ENCODE measurements around the gene SHPK.

Gene SHPK

GRCh38 chr17:3626831-3627768 is 8.9 kb downstream of the SHPK start:
- H3K4me3 ChIP-seq (ENCODE audit: low read depth, low read length): no peak overlapping the region
- TF ChIP-seq, protein P1, sequence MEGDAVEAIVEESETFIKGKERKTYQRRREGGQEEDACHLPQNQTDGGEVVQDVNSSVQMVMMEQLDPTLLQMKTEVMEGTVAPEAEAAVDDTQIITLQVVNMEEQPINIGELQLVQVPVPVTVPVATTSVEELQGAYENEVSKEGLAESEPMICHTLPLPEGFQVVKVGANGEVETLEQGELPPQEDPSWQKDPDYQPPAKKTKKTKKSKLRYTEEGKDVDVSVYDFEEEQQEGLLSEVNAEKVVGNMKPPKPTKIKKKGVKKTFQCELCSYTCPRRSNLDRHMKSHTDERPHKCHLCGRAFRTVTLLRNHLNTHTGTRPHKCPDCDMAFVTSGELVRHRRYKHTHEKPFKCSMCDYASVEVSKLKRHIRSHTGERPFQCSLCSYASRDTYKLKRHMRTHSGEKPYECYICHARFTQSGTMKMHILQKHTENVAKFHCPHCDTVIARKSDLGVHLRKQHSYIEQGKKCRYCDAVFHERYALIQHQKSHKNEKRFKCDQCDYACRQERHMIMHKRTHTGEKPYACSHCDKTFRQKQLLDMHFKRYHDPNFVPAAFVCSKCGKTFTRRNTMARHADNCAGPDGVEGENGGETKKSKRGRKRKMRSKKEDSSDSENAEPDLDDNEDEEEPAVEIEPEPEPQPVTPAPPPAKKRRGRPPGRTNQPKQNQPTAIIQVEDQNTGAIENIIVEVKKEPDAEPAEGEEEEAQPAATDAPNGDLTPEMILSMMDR (IDR thresholded peaks at IDR 0.05; ENCODE audit: borderline replicate concordance, insufficient read depth, low read depth, low read length): no peak

DNA sequence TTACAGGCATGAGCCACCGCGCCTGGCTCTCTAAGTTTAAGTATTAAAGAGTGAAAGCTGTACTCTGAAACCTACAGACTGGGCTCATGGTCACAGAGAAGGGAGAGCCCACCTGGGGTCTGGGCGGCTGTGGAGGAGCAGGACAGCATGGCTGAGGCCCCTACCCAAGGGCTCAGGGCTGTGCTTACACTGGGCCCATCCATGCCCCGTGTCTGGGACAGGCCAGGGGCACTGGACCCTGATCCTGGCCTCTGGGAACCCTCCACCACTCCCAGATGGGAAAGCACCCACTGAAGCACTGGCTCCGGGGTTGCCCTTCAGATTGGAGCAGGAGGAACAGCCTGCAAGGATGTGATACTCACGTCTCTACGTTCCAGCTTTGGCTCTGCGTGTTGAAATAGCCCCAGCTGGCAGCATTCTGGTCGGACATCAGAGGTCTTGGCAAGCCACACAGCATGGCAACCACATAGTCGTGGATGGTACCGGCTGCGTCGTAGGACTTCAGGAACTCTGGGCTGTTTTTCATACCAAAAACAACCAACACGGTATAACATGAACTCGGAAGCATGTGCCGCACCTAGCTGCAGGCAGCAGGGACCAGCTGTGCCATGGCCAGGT is 13.0 kb downstream of the SHPK start:
- TF ChIP-seq, protein P1 (IDR thresholded peaks at IDR 0.05; ENCODE audit: borderline replicate concordance, insufficient read depth, low read depth, low read length): no peak
- no peak overlapping the region for H3K4me3 ChIP-seq (ENCODE audit: low read depth, low read length)

GRCh38 chr17:3621146-3621720 is 14.8 kb downstream of the SHPK start:
- no peak overlapping the region for H3K4me3 ChIP-seq (ENCODE audit: low read depth, low read length)
- TF ChIP-seq, protein P1 (IDR thresholded peaks at IDR 0.05; ENCODE audit: borderline replicate concordance, insufficient read depth, low read depth, low read length): no peak

DNA sequence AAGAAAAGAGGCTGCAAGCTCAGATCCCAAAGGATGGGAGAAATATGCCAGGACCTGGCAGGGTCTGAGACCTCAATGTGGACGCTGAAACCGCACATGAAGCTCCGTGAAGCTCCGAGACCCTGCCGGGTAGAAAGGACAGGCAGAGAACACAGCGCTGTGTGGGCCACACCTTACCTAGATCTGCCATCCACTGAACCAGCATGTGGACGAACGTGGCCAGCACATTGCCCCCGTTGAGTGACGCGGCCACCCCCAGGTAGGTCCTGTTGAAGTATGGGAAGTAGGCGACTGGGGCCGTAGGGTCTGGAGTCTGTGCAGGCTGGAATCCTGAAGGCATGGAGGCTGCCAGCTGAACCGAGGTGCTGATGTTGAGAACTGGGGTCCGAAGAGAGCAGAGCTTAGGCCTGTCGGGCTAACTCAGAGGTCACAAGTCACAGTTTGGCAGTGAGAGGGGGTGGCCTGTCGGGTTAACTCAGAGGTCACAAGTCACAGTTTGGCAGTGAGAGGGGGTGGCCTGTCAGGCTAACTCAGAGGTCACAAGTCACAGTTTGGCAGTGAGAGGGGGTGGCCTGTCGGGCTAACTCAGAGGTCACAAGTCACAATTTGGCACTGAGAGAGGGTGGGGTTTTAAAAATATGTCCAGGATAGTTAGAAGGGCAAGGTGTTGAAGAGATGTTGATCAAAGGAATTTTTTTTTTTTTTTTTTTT is 20.7 kb downstream of the SHPK start:
- TF ChIP-seq, protein P1 (IDR thresholded peaks at IDR 0.05; ENCODE audit: borderline replicate concordance, insufficient read depth, low read depth, low read length): no peak
- no peak overlapping the region for H3K4me3 ChIP-seq (ENCODE audit: low read depth, low read length)

- TF ChIP-seq, protein P1 (IDR thresholded peaks at IDR 0.05; ENCODE audit: borderline replicate concordance, insufficient read depth, low read depth, low read length): no peak
Measured at GRCh38 chr17:3613124-3613523, 22.9 kb downstream of the SHPK start.

GRCh38 chr17:3610523-3610922 is 25.5 kb downstream of the SHPK start:
- TF ChIP-seq, protein P1 (IDR thresholded peaks at IDR 0.05; ENCODE audit: borderline replicate concordance, insufficient read depth, low read depth, low read length): no peak
- H3K4me3 ChIP-seq (ENCODE audit: low read depth, low read length): no peak overlapping the region

More at GRCh38 chr17:3613124-3613523, 22.9 kb downstream of the SHPK start:
- no peak overlapping the region for H3K4me3 ChIP-seq (ENCODE audit: low read depth, low read length)

Measured in GM12875 (cell line).